ENCODE results near the gene WNK4.
"Not testable (repeated sequence)": the region's sequence is repeated elsewhere in the genome, so short reads cannot be mapped to it uniquely, and the experiment has no call there.

The WNK4 gene

DNA sequence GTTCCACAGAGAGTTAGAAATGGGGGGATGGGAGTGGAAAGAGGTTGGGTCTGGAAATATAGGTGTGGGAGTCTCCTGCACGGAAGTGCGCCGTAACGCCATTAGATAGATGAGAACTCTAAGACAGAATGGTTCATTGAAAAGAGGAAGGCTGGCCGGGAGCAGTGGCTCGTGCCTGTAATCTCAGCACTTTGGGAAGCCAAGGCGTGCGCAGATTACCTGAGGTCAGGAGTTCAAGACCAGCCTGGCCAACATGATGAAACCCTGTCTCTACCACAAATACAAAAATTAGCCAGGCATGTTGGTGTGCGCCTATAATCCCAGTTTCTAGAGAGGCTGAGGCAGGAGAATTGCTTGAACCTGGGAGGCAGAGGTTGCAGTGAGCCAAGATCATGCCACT is 12.4 kb upstream of the WNK4 start:
- peak; percentile 47 for DNase-seq
- in situ Hi-C loops (cut with MboI; ENCODE audit: low pct_unique_long_range_greater_than_20kb, low sequenced_read_pairs) = not testable (repeated sequence)

DNA sequence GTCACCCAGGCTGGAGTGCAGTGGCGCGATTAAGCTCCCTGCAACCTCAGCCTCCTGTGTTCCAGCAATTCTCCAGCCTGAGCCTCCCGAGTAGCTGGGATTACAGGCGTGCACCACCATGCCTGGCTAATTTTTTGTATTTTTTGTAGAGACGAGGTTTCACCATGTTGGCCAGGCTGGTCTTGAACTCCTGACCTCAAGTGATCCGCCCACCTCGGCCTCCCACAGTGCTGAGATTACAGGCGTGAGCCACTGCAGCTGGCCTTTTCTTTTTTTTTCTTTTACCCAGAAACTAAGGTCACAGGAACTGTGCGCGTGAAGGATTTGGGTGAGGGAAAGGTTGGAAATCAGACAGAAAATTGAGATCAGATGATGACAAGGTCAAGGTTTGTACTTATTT is 10.4 kb upstream of the WNK4 start:
- DNase-seq; in situ Hi-C loops (cut with MboI; ENCODE audit: low pct_unique_long_range_greater_than_20kb, low sequenced_read_pairs): not testable (repeated sequence)

DNA sequence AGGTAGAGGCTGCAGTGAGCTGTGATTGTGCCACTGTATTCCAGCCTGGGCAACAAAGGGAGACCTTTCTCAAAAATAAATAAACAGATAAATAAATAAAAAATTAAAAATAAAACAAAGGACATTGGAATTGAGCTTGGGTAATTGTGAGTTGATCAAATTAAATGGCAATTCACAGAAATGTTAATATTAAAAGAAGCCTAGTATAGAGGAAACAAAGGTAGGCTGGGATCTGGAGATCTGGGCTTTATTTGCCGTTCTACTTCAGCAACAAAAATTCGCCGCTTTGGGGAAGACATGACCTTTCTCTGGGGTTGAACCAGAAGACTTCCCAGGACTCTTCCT is 7.5 kb upstream of the WNK4 start:
- DNase-seq = no peak
- in situ Hi-C loops (cut with MboI; ENCODE audit: low pct_unique_long_range_greater_than_20kb, low sequenced_read_pairs) = no loop called here

DNA sequence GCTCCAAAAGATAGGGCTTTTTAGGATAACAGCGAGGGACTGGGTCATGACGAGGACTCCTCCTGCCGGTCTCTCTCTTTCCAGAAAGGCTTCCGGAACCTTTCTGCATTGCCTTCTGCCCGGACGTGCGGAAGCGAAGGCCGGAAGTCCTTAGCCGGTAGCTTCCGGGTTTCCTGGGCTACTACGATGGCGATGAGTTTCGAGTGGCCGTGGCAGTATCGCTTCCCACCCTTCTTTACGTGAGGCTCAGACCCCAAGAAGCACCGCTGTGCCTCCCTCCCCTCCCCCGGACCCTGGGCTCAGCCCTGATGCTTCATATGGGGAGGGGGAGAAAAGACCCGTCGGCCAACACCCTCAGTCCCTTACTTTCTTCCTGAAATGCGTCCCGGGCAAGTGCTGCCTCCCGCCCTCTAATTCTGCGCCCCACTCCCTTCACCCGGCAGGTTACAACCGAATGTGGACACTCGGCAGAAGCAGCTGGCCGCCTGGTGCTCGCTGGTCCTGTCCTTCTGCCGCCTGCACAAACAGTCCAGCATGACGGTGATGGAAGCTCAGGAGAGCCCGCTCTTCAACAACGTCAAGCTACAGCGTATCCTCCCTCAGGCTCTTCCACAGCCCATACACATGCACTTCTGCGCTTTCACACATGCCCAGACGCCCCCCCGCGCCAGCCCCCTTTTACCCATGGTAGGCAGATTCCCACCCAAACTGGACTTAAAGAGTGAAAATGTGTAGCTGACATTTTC is 6.9 kb upstream of the WNK4 start, which contains the start of gene VPS25:
VPS25 (plus strand) TSS at position 160 of the 746 bp plus-strand sequence; CDS start at position 187, 27 bp downstream.
- DNase-seq = peak; percentile 83
- in situ Hi-C loops (cut with MboI; ENCODE audit: low pct_unique_long_range_greater_than_20kb, low sequenced_read_pairs) = no loop called here

DNA sequence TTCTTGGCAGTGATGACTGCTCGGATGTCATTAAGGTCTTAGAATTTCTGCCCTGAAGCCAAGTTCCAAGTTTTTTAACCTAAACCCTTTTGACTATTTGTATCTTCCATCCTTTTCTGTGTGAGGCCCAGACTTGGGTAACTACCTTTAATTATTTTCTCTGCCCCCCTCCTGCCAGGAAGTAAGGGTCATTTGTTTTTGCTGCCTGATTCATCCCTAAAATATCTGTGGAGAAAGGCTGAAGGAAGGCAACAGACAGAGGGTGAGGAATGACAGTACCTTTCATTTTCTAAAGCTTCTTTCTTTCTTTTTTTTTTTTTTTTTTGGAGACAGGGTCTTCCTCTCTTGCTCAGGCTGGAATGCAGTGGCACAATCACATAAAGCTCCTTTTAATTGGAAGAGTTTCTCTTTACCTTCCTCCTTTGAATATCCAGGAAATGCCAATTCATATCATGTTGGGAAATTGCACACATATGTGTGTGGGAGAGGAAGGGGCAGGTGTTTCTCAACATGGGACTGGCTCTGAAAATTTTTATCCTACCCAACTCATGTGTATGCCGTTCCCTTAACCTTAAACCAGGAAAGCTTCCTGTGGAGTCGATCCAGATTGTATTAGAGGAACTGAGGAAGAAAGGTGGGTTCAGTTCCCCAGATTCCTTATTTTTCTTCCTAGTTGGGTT is 6.2 kb upstream of the WNK4 start:
- no peak for DNase-seq
- in situ Hi-C loops (cut with MboI; ENCODE audit: low pct_unique_long_range_greater_than_20kb, low sequenced_read_pairs) = no loop called here

DNA sequence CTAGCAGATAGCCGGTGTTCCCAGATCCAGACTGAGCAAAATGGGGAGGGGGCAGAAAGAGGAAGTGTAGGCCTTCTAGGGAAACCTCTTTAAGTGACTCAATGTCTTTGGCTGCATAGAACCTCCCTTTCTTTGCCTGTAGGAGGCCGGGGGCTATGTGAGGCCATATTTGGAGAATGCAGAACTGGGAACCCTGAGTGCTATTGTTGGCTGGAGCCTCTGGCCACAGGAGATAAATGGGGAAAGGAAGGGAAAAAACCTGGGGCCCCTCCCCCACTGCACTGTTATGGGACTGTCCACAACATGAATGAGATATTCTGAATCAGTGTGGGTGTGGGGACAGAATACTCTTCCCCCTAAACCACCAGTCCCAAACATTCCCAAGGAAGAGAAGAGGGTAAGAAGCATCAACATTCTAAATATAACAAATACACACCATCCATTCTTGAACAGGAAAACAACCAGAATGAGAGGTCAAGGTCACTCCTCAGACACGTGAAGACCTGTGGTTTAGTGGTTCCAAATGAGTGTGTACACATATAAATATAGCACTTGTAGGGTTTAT is 4.8 kb upstream of the WNK4 start:
- peak; percentile 77 for DNase-seq
- in situ Hi-C loops (cut with MboI; ENCODE audit: low pct_unique_long_range_greater_than_20kb, low sequenced_read_pairs) = no loop called here

DNA sequence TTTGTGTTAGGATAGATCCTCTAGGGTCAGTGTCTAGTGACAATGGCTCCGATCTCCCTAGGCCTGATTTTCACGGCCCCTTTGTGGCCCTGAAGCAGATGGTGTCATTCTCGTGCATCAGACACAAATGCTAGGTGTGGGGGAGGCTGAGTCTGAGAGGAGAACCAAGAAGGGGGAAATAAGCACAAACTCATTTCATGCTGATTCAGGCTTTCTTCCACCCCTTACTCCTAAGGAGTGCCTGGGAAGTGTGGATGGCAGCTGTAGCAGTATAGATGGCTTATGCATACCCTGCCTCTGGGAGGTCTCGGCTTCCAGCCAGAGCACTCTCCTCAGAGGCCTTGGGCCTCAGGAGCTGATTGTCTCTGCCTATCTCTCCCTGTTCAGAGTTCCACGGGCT is 1.8 kb upstream of the WNK4 start:
- in situ Hi-C loops (cut with MboI; ENCODE audit: low pct_unique_long_range_greater_than_20kb, low sequenced_read_pairs) = no loop called here
- DNase-seq = no peak

DNA sequence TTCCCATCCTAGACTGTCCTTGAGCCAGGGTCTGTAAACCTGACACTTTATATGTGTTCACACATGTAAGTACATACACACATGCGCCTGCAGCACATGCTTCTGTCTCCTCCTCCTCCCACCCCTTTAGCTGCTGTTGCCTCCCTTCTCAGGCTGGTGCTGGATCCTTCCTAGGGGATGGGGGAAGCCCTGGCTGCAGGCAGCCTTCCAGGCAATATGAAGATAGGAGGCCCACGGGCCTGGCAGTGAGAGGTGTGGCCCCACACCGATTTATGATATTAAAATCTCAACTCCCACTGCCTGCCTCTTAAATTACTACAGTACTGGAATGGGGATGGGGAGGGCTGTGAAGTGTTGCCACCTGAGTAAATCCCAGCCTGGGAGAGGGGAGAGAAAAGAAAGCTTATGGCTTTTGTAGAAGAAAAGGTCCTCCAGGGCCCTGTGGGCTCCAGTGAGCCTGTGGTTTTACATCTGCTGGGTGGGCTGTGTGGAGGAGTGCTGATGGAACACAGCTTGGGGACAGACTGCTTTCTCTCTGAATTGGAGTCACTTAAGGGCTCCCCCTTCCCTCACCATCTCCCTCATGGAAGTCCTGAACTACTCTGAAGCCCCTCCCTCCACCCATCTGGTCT is 990 bp upstream of the WNK4 start:
- in situ Hi-C loops (cut with MboI; ENCODE audit: low pct_unique_long_range_greater_than_20kb, low sequenced_read_pairs) = no loop called here
- no peak for DNase-seq

DNA sequence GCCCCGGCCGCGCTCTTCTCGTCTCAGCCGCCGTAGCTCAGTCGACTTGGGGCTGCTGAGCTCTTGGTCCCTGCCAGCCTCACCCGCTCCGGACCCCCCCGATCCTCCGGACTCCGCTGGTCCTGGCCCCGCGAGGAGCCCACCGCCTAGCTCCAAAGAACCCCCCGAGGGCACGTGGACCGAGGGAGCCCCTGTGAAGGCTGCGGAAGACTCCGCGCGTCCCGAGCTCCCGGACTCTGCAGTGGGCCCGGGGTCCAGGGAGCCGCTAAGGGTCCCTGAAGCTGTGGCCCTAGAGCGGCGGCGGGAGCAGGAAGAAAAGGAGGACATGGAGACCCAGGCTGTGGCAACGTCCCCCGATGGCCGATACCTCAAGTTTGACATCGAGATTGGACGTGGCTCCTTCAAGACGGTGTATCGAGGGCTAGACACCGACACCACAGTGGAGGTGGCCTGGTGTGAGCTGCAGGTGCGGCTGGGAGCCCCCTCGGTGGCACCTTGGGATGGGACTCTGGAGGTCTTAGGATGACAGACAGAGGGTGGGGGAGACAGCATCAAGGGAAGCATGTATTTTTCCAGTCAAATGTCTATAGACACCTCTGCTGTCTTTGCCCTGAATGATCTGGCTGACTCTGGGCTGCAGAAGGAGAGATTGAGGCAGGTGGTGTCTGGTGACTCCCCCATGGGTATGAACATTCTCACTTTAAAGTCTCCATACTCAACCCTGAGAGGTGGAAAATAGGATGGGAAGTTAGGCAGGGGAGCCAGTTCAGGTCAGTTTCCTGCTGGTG is 635 bp downstream of the WNK4 start:
- in situ Hi-C loops (cut with MboI; ENCODE audit: low pct_unique_long_range_greater_than_20kb, low sequenced_read_pairs) = no loop called here
- no peak for DNase-seq

DNA sequence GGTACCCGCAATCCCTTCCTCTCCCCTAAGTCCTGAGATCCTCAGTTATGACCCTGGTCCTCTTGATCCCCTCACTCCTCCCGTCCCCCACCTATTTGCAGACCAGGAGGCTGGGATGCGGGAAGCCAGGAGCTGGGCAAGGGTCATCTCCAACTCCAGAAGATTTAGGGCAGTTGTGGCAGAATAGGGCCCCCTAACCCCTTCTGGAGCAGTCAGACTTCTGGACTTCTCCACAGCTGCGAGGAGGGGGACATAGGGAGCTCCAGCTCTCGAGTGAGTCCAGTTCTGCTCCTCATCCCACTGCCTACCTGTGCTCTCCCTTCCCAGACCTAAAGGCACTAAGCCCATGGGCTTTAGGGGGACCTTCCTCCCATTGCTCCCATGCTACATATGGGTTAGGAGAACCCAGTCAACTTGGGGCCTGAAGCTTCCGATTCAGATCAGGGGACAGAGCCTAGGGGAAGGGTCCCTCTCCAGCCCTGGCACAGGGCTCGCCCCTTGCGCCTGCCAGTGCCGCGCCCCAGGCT is 1.3 kb downstream of the WNK4 start:
- in situ Hi-C loops (cut with MboI; ENCODE audit: low pct_unique_long_range_greater_than_20kb, low sequenced_read_pairs) = no loop called here
- no peak for DNase-seq

DNA sequence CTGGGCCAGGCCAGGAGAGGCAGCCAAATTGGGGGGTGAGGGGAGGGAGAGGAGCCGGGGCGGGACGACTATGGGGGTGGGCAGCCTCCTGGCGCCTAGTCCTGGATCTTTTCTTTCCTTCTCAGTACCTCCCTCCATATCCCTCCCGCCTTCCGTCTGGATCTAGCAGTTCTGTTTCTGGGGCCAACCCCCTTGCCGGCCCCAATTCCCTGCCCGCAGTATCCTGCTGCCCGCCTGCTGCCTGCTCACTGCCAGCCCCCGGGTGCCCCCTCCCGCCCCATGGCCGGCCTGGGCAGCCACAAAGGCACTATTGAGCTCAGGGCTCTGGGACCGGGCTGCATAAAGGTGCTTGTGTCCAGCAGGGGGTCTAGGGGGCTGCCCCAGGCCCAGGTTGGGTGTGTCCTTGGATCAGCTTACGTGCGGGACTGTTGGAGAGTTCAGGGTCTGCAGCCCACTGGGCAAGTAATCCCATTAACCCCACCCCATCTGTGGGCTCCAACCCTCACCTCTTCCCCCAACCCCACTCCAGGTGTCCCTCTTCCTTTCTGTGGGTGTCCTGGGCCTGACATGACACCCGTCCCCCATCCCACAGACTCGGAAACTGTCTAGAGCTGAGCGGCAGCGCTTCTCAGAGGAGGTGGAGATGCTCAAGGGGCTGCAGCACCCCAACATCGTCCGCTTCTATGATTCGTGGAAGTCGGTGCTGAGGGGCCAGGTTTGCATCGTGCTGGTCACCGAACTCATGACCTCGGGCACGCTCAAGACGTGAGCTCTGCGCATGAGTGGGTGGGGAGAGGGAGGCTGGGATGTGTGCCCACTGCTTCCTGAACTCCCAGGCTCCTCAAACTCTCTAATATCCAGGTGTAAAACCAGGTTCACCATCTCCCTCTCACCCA is 2.0 kb downstream of the WNK4 start:
- DNase-seq = no peak
- in situ Hi-C loops (cut with MboI; ENCODE audit: low pct_unique_long_range_greater_than_20kb, low sequenced_read_pairs) = no loop called here

DNA sequence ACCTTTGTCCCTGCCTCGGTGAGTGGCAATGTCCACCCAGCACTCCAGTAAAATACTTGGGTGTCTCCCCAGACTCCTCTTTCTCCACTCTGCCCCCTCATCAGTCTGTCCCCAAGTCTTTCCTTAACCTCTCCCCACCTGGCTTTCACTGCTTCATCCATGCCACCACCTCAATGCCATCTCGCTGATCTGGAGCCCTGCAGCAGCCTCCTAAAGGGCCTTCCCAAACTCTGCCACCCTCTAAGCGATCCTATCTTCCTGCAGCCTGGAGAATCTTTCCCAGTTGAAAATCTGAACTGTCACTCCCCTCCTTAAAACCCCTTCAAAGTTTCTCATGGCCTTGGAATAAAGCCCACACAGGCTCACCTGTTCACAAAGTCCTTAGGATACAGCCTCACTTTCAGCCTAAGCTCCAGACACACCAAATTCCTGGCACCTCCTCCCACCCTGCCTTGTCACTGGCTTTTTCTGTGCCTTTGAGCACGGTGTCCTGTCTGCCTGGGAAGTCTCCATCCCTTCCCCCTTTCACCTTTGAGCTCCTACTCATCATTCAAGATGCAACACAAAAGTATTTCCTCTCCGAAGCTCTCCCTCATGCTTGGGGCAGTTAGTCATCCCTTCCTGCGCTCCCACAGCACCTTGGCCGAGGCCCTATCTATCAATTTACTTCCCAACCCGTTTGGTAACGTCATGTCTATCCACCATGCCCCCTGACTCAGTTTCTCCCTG is 2.8 kb downstream of the WNK4 start:
- in situ Hi-C loops (cut with MboI; ENCODE audit: low pct_unique_long_range_greater_than_20kb, low sequenced_read_pairs) = no loop called here
- DNase-seq = no peak

DNA sequence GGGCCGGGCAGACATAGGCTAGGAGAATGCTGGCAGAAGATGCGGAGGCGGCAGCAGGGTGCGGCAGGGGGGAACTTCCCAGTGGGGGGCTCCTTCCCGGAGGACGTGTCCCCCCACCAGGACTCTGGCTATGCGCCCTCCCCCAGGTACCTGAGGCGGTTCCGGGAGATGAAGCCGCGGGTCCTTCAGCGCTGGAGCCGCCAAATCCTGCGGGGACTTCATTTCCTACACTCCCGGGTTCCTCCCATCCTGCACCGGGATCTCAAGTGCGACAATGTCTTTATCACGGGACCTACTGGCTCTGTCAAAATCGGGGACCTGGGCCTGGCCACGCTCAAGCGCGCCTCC is 3.4 kb downstream of the WNK4 start:
- in situ Hi-C loops (cut with MboI; ENCODE audit: low pct_unique_long_range_greater_than_20kb, low sequenced_read_pairs) = no loop called here
- DNase-seq = no peak

DNA sequence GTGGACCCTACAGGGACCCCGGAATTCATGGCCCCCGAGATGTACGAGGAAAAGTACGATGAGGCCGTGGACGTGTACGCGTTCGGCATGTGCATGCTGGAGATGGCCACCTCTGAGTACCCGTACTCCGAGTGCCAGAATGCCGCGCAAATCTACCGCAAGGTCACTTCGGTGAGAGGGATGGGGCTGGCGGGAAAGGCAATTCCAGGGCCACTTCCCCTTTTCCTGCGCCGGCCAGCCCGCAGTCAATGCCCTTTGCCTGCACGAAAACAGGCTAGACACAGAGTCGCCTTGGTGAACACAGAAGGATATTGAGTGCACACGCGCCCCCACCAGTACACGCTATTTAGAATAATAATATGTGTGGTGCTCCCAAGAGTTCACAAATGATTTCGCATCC is 4.0 kb downstream of the WNK4 start:
- DNase-seq = peak; percentile 61
- in situ Hi-C loops (cut with MboI; ENCODE audit: low pct_unique_long_range_greater_than_20kb, low sequenced_read_pairs) = no loop called here

DNA sequence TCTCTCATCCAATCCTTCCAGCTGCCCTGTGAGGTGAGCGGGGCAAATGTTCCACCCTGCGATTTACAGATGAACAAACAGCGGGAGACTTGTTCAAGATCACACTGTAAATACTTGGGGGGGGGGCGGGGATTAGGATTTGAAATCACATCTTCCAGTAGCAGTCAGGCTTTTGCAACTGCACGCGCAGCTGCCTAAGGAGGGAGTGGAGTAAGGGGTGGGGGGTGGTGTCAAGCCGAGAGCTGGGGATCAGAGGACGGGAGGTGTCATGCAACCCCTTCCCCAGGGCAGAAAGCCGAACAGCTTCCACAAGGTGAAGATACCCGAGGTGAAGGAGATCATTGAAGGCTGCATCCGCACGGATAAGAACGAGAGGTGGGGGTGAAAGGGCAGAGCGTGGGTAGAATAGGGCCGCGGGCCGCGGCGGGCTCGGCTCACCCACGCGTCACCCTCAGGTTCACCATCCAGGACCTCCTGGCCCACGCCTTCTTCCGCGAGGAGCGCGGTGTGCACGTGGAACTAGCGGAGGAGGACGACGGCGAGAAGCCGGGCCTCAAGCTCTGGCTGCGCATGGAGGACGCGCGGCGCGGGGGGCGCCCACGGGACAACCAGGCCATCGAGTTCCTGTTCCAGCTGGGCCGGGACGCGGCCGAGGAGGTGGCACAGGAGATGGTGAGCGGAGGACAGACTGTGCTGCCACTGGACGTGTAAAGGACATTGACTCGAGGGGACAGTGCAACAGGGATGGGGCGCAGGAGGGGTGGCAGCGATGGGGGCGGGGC is 4.6 kb downstream of the WNK4 start:
- DNase-seq = no peak
- in situ Hi-C loops (cut with MboI; ENCODE audit: low pct_unique_long_range_greater_than_20kb, low sequenced_read_pairs) = no loop called here

DNA sequence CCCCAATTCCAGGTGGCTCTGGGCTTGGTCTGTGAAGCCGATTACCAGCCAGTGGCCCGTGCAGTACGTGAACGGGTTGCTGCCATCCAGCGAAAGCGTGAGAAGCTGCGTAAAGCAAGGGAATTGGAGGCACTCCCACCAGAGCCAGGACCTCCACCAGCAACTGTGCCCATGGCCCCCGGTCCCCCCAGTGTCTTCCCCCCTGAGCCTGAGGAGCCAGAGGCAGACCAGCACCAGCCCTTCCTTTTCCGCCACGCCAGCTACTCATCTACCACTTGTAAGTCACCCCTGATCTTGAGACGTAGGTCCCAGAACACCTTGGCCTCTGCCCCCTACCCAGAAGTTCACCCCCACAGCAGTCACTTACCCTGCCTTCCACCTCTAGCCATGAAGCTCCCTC is 6.9 kb downstream of the WNK4 start:
- in situ Hi-C loops (cut with MboI; ENCODE audit: low pct_unique_long_range_greater_than_20kb, low sequenced_read_pairs) = no loop called here

DNA sequence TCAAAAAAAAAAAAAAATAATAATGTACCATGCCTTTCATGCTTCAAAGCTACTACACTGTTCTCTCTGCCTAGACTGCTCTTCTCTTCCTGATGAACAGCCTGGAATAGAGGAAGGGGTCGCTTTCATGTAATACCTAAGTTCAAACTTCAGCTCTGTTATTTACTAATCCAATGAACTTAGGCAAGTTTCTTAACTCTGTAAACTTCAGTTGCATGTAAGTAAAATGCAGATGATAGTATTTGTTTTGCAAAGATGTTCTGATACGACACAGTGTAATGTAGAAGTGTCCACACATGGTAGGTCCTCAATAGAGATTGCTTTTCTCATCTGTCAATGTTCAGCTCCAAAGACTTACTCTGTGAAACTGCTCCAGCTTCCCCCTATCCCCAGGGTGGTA is 11.5 kb downstream of the WNK4 start:
- no peak for DNase-seq
- in situ Hi-C loops (cut with MboI; ENCODE audit: low pct_unique_long_range_greater_than_20kb, low sequenced_read_pairs) = no loop called here

More for the DNA sequence above, 6.9 kb downstream of the WNK4 start:
- no peak for DNase-seq

All from KBM-7 (cell line).